D341Med (cell line): Measurements from ENCODE around the gene PLG.
"Not testable (repeated sequence)": the region's sequence is repeated elsewhere in the genome, so short reads cannot be mapped to it uniquely, and the experiment has no call there.

ENCODE experiments used
- DNase-seq: peaks from one replicate; pipeline ENCODE4 v3.0.0; 2012; ENCODE audit warnings: low spot score

The PLG gene

GRCh38 chr6:160701918-160702680 is at the start of gene PLG:
TSS of gene PLG (plus strand) at chr6:160702244. CDS start at chr6:160702305, 61 bp downstream.
- DNase-seq: not testable (repeated sequence)

- no peak for DNase-seq
Measured at GRCh38 chr6:160659562-160659961, 42.5 kb upstream of the PLG start.

GRCh38 chr6:160661216-160661615 is 40.8 kb upstream of the PLG start:
- DNase-seq: no peak

GRCh38 chr6:160662429-160662828 is 39.6 kb upstream of the PLG start:
- no peak for DNase-seq

GRCh38 chr6:160662842-160663241 is 39.2 kb upstream of the PLG start:
- no peak for DNase-seq

- not testable (repeated sequence) for DNase-seq
Measured at GRCh38 chr6:160664198-160664597, 37.8 kb upstream of the PLG start, which contains the start of gene LPA. TSS of gene LPA (minus strand) at chr6:160664275. CDS start at chr6:160664214, 61 bp downstream.

GRCh38 chr6:160667639-160668481 is 34.2 kb upstream of the PLG start:
- no peak for DNase-seq

GRCh38 chr6:160668589-160668988 is 33.5 kb upstream of the PLG start:
- DNase-seq: no peak

GRCh38 chr6:160676418-160676817 is 25.6 kb upstream of the PLG start:
- DNase-seq: not testable (repeated sequence)

GRCh38 chr6:160678230-160678629 is 23.8 kb upstream of the PLG start:
- DNase-seq: no peak

- DNase-seq: peak; percentile 24
Measured at GRCh38 chr6:160678744-160679401, 23.2 kb upstream of the PLG start.

GRCh38 chr6:160679402-160679769 is 22.7 kb upstream of the PLG start:
- no peak for DNase-seq

GRCh38 chr6:160685101-160685761 is 16.8 kb upstream of the PLG start:
- DNase-seq: not testable (repeated sequence)

GRCh38 chr6:160685762-160686450 is 16.1 kb upstream of the PLG start:
- DNase-seq: no peak

- no peak for DNase-seq
Measured at GRCh38 chr6:160690458-160690857, 11.6 kb upstream of the PLG start.

GRCh38 chr6:160691617-160692016 is 10.4 kb upstream of the PLG start:
- no peak for DNase-seq

- DNase-seq: no peak
Measured at GRCh38 chr6:160692369-160692959, 9.6 kb upstream of the PLG start.

- not testable (repeated sequence) for DNase-seq
Measured at GRCh38 chr6:160695025-160695424, 7.0 kb upstream of the PLG start.

GRCh38 chr6:160695622-160696021 is 6.4 kb upstream of the PLG start:
- not testable (repeated sequence) for DNase-seq

- DNase-seq: not testable (repeated sequence)
Measured at GRCh38 chr6:160696884-160697283, 5.2 kb upstream of the PLG start.

- no peak for DNase-seq
Measured at GRCh38 chr6:160697826-160698225, 4.2 kb upstream of the PLG start.
